ENCODE measurements around the gene BICDL1. TPM values are rescaled to one million over a fixed set of nuclear protein-coding genes. Genes with fewer than 3 reads are reported as not detected.
A peak's percentile ranks its signal among the peaks of the same experiment; 100 is the strongest.
"Not testable (repeated sequence)": the region's sequence is repeated elsewhere in the genome, so short reads cannot be mapped to it uniquely, and the experiment has no call there.

The BICDL1 gene
- total RNA-seq, 1 donor from 2014 or later, result 2.8 TPM

DNA sequence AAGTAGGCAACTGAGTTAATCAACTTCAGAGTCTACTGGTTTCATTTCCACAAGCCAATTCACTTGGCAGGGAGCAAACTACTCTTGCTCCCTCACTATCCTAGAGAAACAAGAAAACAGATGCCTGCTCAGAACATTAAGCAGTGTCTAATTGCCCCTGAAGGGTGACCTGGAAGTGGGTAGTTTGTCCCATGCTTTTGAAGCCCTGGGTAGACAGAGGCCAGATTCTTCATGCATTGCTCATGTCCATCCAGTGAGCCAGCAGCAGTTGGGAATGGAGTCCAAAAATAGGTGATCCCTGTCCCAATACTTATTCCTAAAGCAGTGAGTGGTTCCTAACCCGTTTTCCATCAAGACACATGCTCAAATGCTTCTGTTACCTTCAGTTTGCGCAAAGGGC, 48.8 kb downstream of the BICDL1 start:
- Mint-ChIP-seq H3K4me1 (ENCODE audit: unreplicated experiment) (peaks cover 3% of the 10 kb centered on the region), H3K27ac (ENCODE audit: unreplicated experiment) (no peak overlapping the region), H3K36me3 (ENCODE audit: low read depth, unreplicated experiment) (no peaks in the 10 kb centered on the region), H3K4me3 (ENCODE audit: unreplicated experiment) (no peak overlapping the region), H3K27me3 (ENCODE audit: unreplicated experiment) (peaks cover 4% of the 10 kb centered on the region), H3K9me3 (ENCODE audit: unreplicated experiment) (no peaks in the 10 kb centered on the region)
- no peak for DNase-seq (ENCODE audit: low spot score)
- TF ChIP-seq CTCF (IDR thresholded peaks at IDR 0.05; ENCODE audit: unreplicated experiment), result no peak

- H3K4me1 Mint-ChIP-seq (ENCODE audit: unreplicated experiment), result peaks cover 8% of the 10 kb centered on the region
- no peaks in the 10 kb centered on the region for H3K36me3 Mint-ChIP-seq (ENCODE audit: low read depth, unreplicated experiment)
- DNase-seq (ENCODE audit: low spot score), result no peak
- H3K27me3 Mint-ChIP-seq (ENCODE audit: unreplicated experiment), result peaks cover 4% of the 10 kb centered on the region
- no peak overlapping the region for H3K27ac Mint-ChIP-seq (ENCODE audit: unreplicated experiment)
- H3K4me3 Mint-ChIP-seq (ENCODE audit: unreplicated experiment), result no peak overlapping the region
- no peak for TF ChIP-seq CTCF (IDR thresholded peaks at IDR 0.05; ENCODE audit: unreplicated experiment)
- H3K9me3 Mint-ChIP-seq (ENCODE audit: unreplicated experiment), result no peaks in the 10 kb centered on the region
Measured at GRCh38 chr12:120039711-120040110, 50.7 kb downstream of the BICDL1 start.

DNA sequence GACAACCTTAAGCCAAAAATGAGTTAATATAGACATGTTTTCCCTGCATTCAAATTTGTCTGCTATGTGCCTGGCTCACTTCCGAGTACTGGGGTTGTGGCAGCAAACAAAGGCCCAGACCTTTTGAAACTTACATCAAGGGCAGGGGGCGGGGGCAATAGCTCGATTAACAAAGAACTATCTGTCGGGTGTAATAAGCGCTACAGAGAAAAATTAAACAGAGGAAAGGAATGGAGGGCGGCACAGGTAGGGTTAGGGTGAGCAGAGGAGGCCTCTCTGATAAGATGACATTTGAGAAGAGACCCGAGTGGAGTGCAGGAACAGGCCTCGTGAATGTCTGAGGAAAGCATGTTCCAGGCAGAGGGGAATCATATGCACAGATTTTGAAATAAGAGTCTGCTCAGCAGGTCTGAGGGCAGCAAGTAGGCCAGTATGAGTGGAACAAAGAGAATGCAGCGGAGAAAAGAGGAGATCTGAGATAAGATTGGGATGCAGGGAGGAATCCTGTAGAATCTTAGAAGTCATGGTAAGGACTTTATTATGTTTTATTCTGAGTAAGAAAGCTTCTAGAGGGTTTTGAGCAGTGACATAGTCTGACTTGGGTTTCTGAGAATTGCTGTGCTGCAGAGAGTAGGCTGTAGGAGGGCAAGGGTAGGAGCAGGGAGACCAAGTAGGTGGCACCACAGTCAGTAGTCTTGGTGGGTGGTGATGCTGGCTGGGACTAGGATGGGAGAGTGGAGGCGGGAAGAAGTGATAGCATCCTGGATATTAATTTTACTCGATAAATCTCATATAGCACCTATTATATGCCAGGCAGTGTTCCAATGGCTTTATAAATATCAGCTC, 52.6 kb downstream of the BICDL1 start:
- H3K4me3 Mint-ChIP-seq (ENCODE audit: unreplicated experiment), result no peak overlapping the region
- no peak for TF ChIP-seq CTCF (IDR thresholded peaks at IDR 0.05; ENCODE audit: unreplicated experiment)
- H3K36me3 Mint-ChIP-seq (ENCODE audit: low read depth, unreplicated experiment), result no peaks in the 10 kb centered on the region
- peaks cover 4% of the 10 kb centered on the region for H3K27me3 Mint-ChIP-seq (ENCODE audit: unreplicated experiment)
- peak overlapping the region; percentile 6 for H3K27ac Mint-ChIP-seq (ENCODE audit: unreplicated experiment)
- H3K4me1 Mint-ChIP-seq (ENCODE audit: unreplicated experiment), result peaks cover 8% of the 10 kb centered on the region
- no peak for DNase-seq (ENCODE audit: low spot score)
- no peaks in the 10 kb centered on the region for H3K9me3 Mint-ChIP-seq (ENCODE audit: unreplicated experiment)

GRCh38 chr12:120045367-120045766, 56.3 kb downstream of the BICDL1 start:
- not testable (repeated sequence) for DNase-seq (ENCODE audit: low spot score); H3K27ac Mint-ChIP-seq (ENCODE audit: unreplicated experiment); H3K36me3 Mint-ChIP-seq (ENCODE audit: low read depth, unreplicated experiment); H3K4me3 Mint-ChIP-seq (ENCODE audit: unreplicated experiment); H3K9me3 Mint-ChIP-seq (ENCODE audit: unreplicated experiment); H3K27me3 Mint-ChIP-seq (ENCODE audit: unreplicated experiment); H3K4me1 Mint-ChIP-seq (ENCODE audit: unreplicated experiment)

GRCh38 chr12:120047072-120047471, 58.0 kb downstream of the BICDL1 start:
- Mint-ChIP-seq H3K36me3 (ENCODE audit: low read depth, unreplicated experiment) (no peaks in the 10 kb centered on the region), H3K4me3 (ENCODE audit: unreplicated experiment) (no peak overlapping the region), H3K9me3 (ENCODE audit: unreplicated experiment) (no peaks in the 10 kb centered on the region), H3K27ac (ENCODE audit: unreplicated experiment) (no peak overlapping the region), H3K4me1 (ENCODE audit: unreplicated experiment) (peaks cover 5% of the 10 kb centered on the region), H3K27me3 (ENCODE audit: unreplicated experiment) (no peaks in the 10 kb centered on the region)
- TF ChIP-seq CTCF (IDR thresholded peaks at IDR 0.05; ENCODE audit: unreplicated experiment), result no peak
- no peak for DNase-seq (ENCODE audit: low spot score)

All from endothelial cell (in vitro differentiated cells).